ENCODE data around the gene TATDN3.
"Not testable (repeated sequence)": the region's sequence is repeated elsewhere in the genome, so short reads cannot be mapped to it uniquely, and the experiment has no call there.

Gene TATDN3

GRCh38 chr1:212775241-212775640 is 16.5 kb upstream of the TATDN3 start:
- no peak for FAIRE-seq
- DNase-seq (ENCODE audit: low spot score): no peak

- DNase-seq (ENCODE audit: low spot score) (no peak), FAIRE-seq (no peak)
Measured at GRCh38 chr1:212777151-212777550, 14.5 kb upstream of the TATDN3 start.

GRCh38 chr1:212779086-212779485 is 12.6 kb upstream of the TATDN3 start:
- FAIRE-seq; DNase-seq (ENCODE audit: low spot score): not testable (repeated sequence)

GRCh38 chr1:212780759-212781158 is 10.9 kb upstream of the TATDN3 start:
- FAIRE-seq (no peak), DNase-seq (ENCODE audit: low spot score) (no peak)

- FAIRE-seq: no peak
- no peak for DNase-seq (ENCODE audit: low spot score)
Measured at GRCh38 chr1:212781225-212781624, 10.5 kb upstream of the TATDN3 start.

- DNase-seq (ENCODE audit: low spot score) (peak; percentile 41), FAIRE-seq (peak; percentile 70)
Measured at GRCh38 chr1:212782422-212783154, 9.1 kb upstream of the TATDN3 start.

GRCh38 chr1:212783976-212784375 is 7.7 kb upstream of the TATDN3 start:
- FAIRE-seq (no peak), DNase-seq (ENCODE audit: low spot score) (no peak)

GRCh38 chr1:212785871-212786270 is 5.8 kb upstream of the TATDN3 start:
- FAIRE-seq: no peak

GRCh38 chr1:212791261-212791675 is 426 bp upstream of the TATDN3 start:
- FAIRE-seq: no peak
- peak; percentile 61 for DNase-seq (ENCODE audit: low spot score)

More at GRCh38 chr1:212785871-212786270, 5.8 kb upstream of the TATDN3 start:
- DNase-seq (ENCODE audit: low spot score): no peak

- no peak for FAIRE-seq
- DNase-seq (ENCODE audit: low spot score): no peak
Measured at GRCh38 chr1:212792396-212792908, 758 bp downstream of the TATDN3 start.

- FAIRE-seq (no peak), DNase-seq (ENCODE audit: low spot score) (no peak)
Measured at GRCh38 chr1:212794561-212795014, 2.9 kb downstream of the TATDN3 start.

GRCh38 chr1:212797681-212798080 is 6.0 kb downstream of the TATDN3 start:
- no peak for FAIRE-seq
- no peak for DNase-seq (ENCODE audit: low spot score)

- no peak for FAIRE-seq
- DNase-seq (ENCODE audit: low spot score): no peak
Measured at GRCh38 chr1:212805767-212806166, 14.1 kb downstream of the TATDN3 start.

GRCh38 chr1:212814537-212815334 is 23.0 kb downstream of the TATDN3 start:
- FAIRE-seq (no peak), DNase-seq (ENCODE audit: low spot score) (no peak)

- DNase-seq (ENCODE audit: low spot score): no peak
- FAIRE-seq: no peak
Measured at GRCh38 chr1:212816567-212817278, 25.0 kb downstream of the TATDN3 start.

- no peak for FAIRE-seq
- no peak for DNase-seq (ENCODE audit: low spot score)
Measured at GRCh38 chr1:212819726-212820125, 28.0 kb downstream of the TATDN3 start.

GRCh38 chr1:212820969-212821368 is 29.3 kb downstream of the TATDN3 start:
- no peak for FAIRE-seq
- DNase-seq (ENCODE audit: low spot score): no peak

- no peak for FAIRE-seq
- DNase-seq (ENCODE audit: low spot score): no peak
Measured at GRCh38 chr1:212822956-212823355, 31.3 kb downstream of the TATDN3 start.

- FAIRE-seq: no peak
- DNase-seq (ENCODE audit: low spot score): no peak
Measured at GRCh38 chr1:212824201-212824600, 32.5 kb downstream of the TATDN3 start.

GRCh38 chr1:212825798-212826452 is 34.2 kb downstream of the TATDN3 start:
- FAIRE-seq (no peak), DNase-seq (ENCODE audit: low spot score) (no peak)

- no peak for FAIRE-seq
- DNase-seq (ENCODE audit: low spot score): no peak
Measured at GRCh38 chr1:212827171-212827776, 35.6 kb downstream of the TATDN3 start.
